ENCODE measurements around the gene GFI1.

The GFI1 gene

DNA sequence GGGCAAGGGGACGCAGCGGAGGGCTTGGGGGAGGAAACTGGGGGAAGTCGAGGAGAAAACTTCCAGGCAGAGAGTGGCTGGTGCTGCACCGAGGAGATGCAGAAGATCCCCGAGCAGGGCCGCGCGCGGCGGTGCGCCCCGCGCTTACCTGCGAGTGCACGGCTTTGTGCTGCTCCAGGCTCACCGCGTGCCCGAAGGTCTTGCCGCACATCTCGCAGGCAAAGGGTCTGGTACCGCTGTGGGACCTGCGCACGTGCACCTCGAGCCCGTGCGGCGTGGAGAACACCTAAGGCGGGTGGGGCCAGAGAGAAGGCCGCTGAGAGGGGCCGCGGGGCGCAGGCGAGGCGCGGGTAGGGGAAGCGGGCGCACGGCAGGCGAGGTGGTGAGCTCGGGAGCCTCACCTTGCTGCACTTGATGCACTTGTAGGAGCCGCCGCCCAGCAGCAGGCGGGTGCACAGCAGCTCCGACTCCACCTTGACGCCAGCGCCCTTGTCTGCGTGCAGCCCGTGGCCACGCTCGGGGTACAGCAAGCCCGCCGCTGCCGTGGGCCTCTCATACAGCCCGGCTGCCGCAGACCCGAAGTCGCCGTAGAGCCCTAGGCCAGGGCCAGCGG, 6.4 kb downstream of the GFI1 start:
- no peak overlapping the region for H3K4me3 ChIP-seq (ENCODE audit: insufficient read depth, low read length, poor library complexity, severe bottlenecking)

DNA sequence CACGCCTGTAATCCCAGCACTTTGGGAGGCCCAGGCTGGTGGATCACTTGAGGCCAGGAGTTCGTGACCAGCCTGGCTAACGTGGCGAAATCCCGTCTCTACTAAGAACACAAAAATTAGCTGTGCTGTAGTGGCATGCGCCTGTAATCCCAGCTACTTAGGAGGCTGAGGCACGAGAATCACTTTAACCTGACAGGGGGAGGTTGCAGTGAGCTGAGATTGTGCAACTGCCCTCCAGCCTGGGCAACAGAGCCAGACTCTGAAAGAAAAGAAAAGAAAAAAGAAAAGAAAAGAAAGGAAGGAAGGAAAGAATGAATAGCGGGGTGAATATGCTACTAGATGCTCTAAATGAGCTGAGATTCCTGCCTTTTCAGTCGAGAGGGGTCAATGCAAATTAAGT, 7.1 kb downstream of the GFI1 start:
- Histone ChIP-seq H3K4me3 (ENCODE audit: insufficient read depth, low read length, poor library complexity, severe bottlenecking) (no peak overlapping the region), H4K20me1 (ENCODE audit: low read depth, low read length) (no peaks in the 10 kb centered on the region), H3K36me3 (ENCODE audit: low read length) (no peaks in the 10 kb centered on the region; the same call in 1 of the 2 replicates), H3K27ac (ENCODE audit: low read depth, low read length) (no peak overlapping the region), H3K9ac (ENCODE audit: low read length) (no peak overlapping the region), H3F3A (ENCODE audit: insufficient read depth) (no peaks in the 10 kb centered on the region), H2AFZ (ENCODE audit: low read depth, low read length, severe bottlenecking) (no peak overlapping the region), H3K79me2 (ENCODE audit: insufficient read depth, low read length) (no peaks in the 10 kb centered on the region), H3K9me2 (replicated peaks; ENCODE audit: insufficient read depth, low read length) (no peaks in the 10 kb centered on the region), H3K9me3 (ENCODE audit: insufficient read depth, low read length) (no peaks in the 10 kb centered on the region), H3K27me3 (ENCODE audit: low read length) (no peaks in the 10 kb centered on the region), H3K4me2 (ENCODE audit: low read depth, low read length, poor library complexity, severe bottlenecking) (no peak overlapping the region)
- no peak for TF ChIP-seq CTCF (IDR thresholded peaks at IDR 0.05; ENCODE audit: insufficient read depth, low read length, poor library complexity, severe bottlenecking)
- no peak for TF ChIP-seq EZH2phosphoT487 (conservative IDR thresholded peaks at IDR 0.05; ENCODE audit: low read length)

More for the DNA sequence above, 6.4 kb downstream of the GFI1 start:
- no peak overlapping the region for H3K27ac ChIP-seq (ENCODE audit: low read depth, low read length)
- TF ChIP-seq EZH2phosphoT487 (conservative IDR thresholded peaks at IDR 0.05; ENCODE audit: low read length) (no peak), CTCF (IDR thresholded peaks at IDR 0.05; ENCODE audit: insufficient read depth, low read length, poor library complexity, severe bottlenecking) (no peak)
- no peaks in the 10 kb centered on the region for H3F3A ChIP-seq (ENCODE audit: insufficient read depth)
- no peak overlapping the region for H3K4me2 ChIP-seq (ENCODE audit: low read depth, low read length, poor library complexity, severe bottlenecking)
- no peaks in the 10 kb centered on the region for H3K9me3 ChIP-seq (ENCODE audit: insufficient read depth, low read length)
- no peaks in the 10 kb centered on the region for H3K9me2 ChIP-seq (replicated peaks; ENCODE audit: insufficient read depth, low read length)
- no peaks in the 10 kb centered on the region for H3K27me3 ChIP-seq (ENCODE audit: low read length)
- no peaks in the 10 kb centered on the region for H4K20me1 ChIP-seq (ENCODE audit: low read depth, low read length)
- no peaks in the 10 kb centered on the region; the same call in 1 of the 2 replicates for H3K36me3 ChIP-seq (ENCODE audit: low read length)
- no peak overlapping the region for H3K9ac ChIP-seq (ENCODE audit: low read length)
- no peak overlapping the region for H2AFZ ChIP-seq (ENCODE audit: low read depth, low read length, severe bottlenecking)
- H3K79me2 ChIP-seq (ENCODE audit: insufficient read depth, low read length) = no peaks in the 10 kb centered on the region

DNA sequence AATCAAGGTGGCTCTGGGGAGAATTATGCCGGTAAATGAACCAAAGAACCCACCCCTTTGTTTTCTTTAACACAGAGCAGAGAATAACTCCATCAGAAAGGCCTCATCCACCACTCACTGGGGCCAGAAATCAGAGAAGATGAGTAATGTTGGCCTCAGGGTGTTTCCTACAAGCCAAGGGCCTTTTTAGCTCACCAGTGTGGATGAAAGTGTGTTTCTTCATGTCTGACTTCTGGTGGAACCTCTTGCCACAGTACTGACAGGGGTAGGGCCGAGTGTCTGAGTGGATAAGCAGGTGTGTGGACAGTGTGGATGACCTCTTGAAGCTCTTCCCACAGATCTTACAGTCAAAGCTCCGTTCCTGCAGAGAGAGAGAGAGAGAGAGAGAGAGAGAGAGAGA, 8.3 kb downstream of the GFI1 start:
- no peak overlapping the region for H2AFZ ChIP-seq (ENCODE audit: low read depth, low read length, severe bottlenecking)
- TF ChIP-seq EZH2phosphoT487 (conservative IDR thresholded peaks at IDR 0.05; ENCODE audit: low read length) = no peak
- no peak for TF ChIP-seq CTCF (IDR thresholded peaks at IDR 0.05; ENCODE audit: insufficient read depth, low read length, poor library complexity, severe bottlenecking)
- no peak overlapping the region for H3K4me2 ChIP-seq (ENCODE audit: low read depth, low read length, poor library complexity, severe bottlenecking)
- no peaks in the 10 kb centered on the region; the same call in 1 of the 2 replicates for H3K36me3 ChIP-seq (ENCODE audit: low read length)
- no peaks in the 10 kb centered on the region for H3K9me3 ChIP-seq (ENCODE audit: insufficient read depth, low read length)
- no peak overlapping the region for H3K27ac ChIP-seq (ENCODE audit: low read depth, low read length)
- no peaks in the 10 kb centered on the region for H3K27me3 ChIP-seq (ENCODE audit: low read length)
- H3K4me3 ChIP-seq (ENCODE audit: insufficient read depth, low read length, poor library complexity, severe bottlenecking) = no peak overlapping the region
- H3F3A ChIP-seq (ENCODE audit: insufficient read depth) = no peaks in the 10 kb centered on the region
- no peaks in the 10 kb centered on the region for H3K79me2 ChIP-seq (ENCODE audit: insufficient read depth, low read length)
- no peaks in the 10 kb centered on the region for H3K9me2 ChIP-seq (replicated peaks; ENCODE audit: insufficient read depth, low read length)
- no peaks in the 10 kb centered on the region for H4K20me1 ChIP-seq (ENCODE audit: low read depth, low read length)
- no peak overlapping the region for H3K9ac ChIP-seq (ENCODE audit: low read length)
